Large intestine (tissue), 3 donors: ENCODE measurements around the gene RFC2. TPM values are rescaled to one million over a fixed set of nuclear protein-coding genes. Genes with fewer than 3 reads are reported as not detected.
"Not testable (repeated sequence)": the region's sequence is repeated elsewhere in the genome, so short reads cannot be mapped to it uniquely, and the experiment has no call there.

Experiments
- DNase-seq, 2 donors: peaks; one replicate each; pipeline versions ENCODE4 v3.0.0 to v3.0.0-alpha.2; 2013
- H3K27ac ChIP-seq: one replicate; pipeline ENCODE4 v1.5.1; 2013; ENCODE audit warnings: low read length
- H3K27me3 ChIP-seq: 2 replicates; pipeline ENCODE4 v1.6.1; 2013; ENCODE audit warnings: low read length; ENCODE audit not compliant: control insufficient read depth, insufficient read depth
- H3K36me3 ChIP-seq: 2 replicates; pipeline ENCODE4 v1.6.1; 2013; ENCODE audit warnings: low read length; ENCODE audit not compliant: control insufficient read depth, insufficient read depth
- H3K4me1 ChIP-seq: one replicate; pipeline ENCODE4 v1.6.1; 2013; ENCODE audit warnings: low read length; ENCODE audit not compliant: control insufficient read depth, insufficient read depth
- H3K4me3 ChIP-seq: one replicate; pipeline ENCODE4 v1.5.1; 2013; ENCODE audit warnings: low read length
- H3K9me3 ChIP-seq: one replicate; pipeline ENCODE4 v1.6.1; 2013; ENCODE audit warnings: mild to moderate bottlenecking, low read depth, low read length, moderate library complexity; ENCODE audit not compliant: control insufficient read depth
- WGBS: methylation state at CpG from one replicate; pipeline ENCODE4 v1.1.5; 2013; ENCODE audit warnings: low lambda C conversion rate; ENCODE audit not compliant: insufficient coverage; 5-methylcytosine and 5-hydroxymethylcytosine counted together
- polyA plus RNA-seq: library from polyadenylated mRNA; unstranded; fragments of 120-200 nt; gene quantifications from one replicate; pipeline ENCODE4 v1.2.1, GENCODE V29; 2013

The RFC2 gene
- polyA plus RNA-seq, 1 donor, result 19.5 TPM

GRCh38 chr7:74230446-74231231, 23.6 kb downstream of the RFC2 start:
- no peak overlapping the region for H3K4me3 ChIP-seq
- no peaks in the 10 kb centered on the region for H3K4me1 ChIP-seq
- no peak overlapping the region for H3K27ac ChIP-seq
- H3K27me3 ChIP-seq, result no peaks in the 10 kb centered on the region
- DNase-seq, result no peak
- H3K9me3 ChIP-seq, result no peaks in the 10 kb centered on the region
- peaks cover 40% of the 10 kb centered on the region for H3K36me3 ChIP-seq
- WGBS, result 92% methylated on average over 2 of the region's 15 CpGs

GRCh38 chr7:74228951-74229900, 25.0 kb downstream of the RFC2 start:
- no peaks in the 10 kb centered on the region for H3K27me3 ChIP-seq
- H3K36me3 ChIP-seq, result peaks cover 32% of the 10 kb centered on the region
- H3K27ac ChIP-seq, result no peak overlapping the region
- H3K4me3 ChIP-seq, result no peak overlapping the region
- H3K9me3 ChIP-seq, result no peaks in the 10 kb centered on the region
- no CpG with 5 or more reads among the region's 9 CpGs for WGBS
- no peak for DNase-seq
- no peaks in the 10 kb centered on the region for H3K4me1 ChIP-seq

GRCh38 chr7:74226633-74227032, 27.6 kb downstream of the RFC2 start:
- H3K27ac ChIP-seq, result no peak overlapping the region
- no CpG with 5 or more reads among the region's 5 CpGs for WGBS
- no peak for DNase-seq
- H3K36me3 ChIP-seq, result peaks cover 22% of the 10 kb centered on the region
- no peaks in the 10 kb centered on the region for H3K27me3 ChIP-seq
- no peak overlapping the region for H3K4me3 ChIP-seq
- H3K4me1 ChIP-seq, result no peaks in the 10 kb centered on the region
- no peaks in the 10 kb centered on the region for H3K9me3 ChIP-seq

GRCh38 chr7:74225400-74225799, 28.8 kb downstream of the RFC2 start:
- Histone ChIP-seq H3K27me3 (no peaks in the 10 kb centered on the region), H3K4me1 (no peaks in the 10 kb centered on the region), H3K4me3 (no peak overlapping the region), H3K27ac (no peak overlapping the region), H3K9me3 (no peaks in the 10 kb centered on the region), H3K36me3 (peaks cover 12% of the 10 kb centered on the region)
- no peak for DNase-seq
- no CpG with 5 or more reads among the region's 12 CpGs for WGBS

GRCh38 chr7:74224907-74225306, 29.3 kb downstream of the RFC2 start:
- H3K9me3 ChIP-seq, H3K27me3 ChIP-seq, DNase-seq, H3K4me3 ChIP-seq, H3K4me1 ChIP-seq, H3K27ac ChIP-seq: not testable (repeated sequence)
- H3K36me3 ChIP-seq, result peaks cover 11% of the 10 kb centered on the region
- no CpG with 5 or more reads among the region's 13 CpGs for WGBS

GRCh38 chr7:74224511-74224832, 29.7 kb downstream of the RFC2 start:
- H3K27me3 ChIP-seq, result no peaks in the 10 kb centered on the region
- peaks cover 11% of the 10 kb centered on the region for H3K36me3 ChIP-seq
- H3K4me3 ChIP-seq, result no peak overlapping the region
- H3K9me3 ChIP-seq, result no peaks in the 10 kb centered on the region
- DNase-seq, result no peak
- no CpG with 5 or more reads among the region's 12 CpGs for WGBS
- H3K27ac ChIP-seq, result no peak overlapping the region
- no peaks in the 10 kb centered on the region for H3K4me1 ChIP-seq

GRCh38 chr7:74223711-74224510, 30.3 kb downstream of the RFC2 start:
- Histone ChIP-seq H3K27ac (no peak overlapping the region), H3K4me1 (no peaks in the 10 kb centered on the region), H3K36me3 (peaks cover 9% of the 10 kb centered on the region), H3K4me3 (no peak overlapping the region), H3K9me3 (no peaks in the 10 kb centered on the region), H3K27me3 (no peaks in the 10 kb centered on the region)
- DNase-seq, result no peak
- WGBS, result no CpG with 5 or more reads among the region's 18 CpGs

- H3K36me3 ChIP-seq, result peaks cover 7% of the 10 kb centered on the region
- DNase-seq, result no peak
- no peak overlapping the region for H3K27ac ChIP-seq
- no peaks in the 10 kb centered on the region for H3K4me1 ChIP-seq
- H3K9me3 ChIP-seq, result peaks cover 3% of the 10 kb centered on the region
- WGBS, result 80% methylated on average over 1 of the region's 17 CpGs
- H3K27me3 ChIP-seq, result no peaks in the 10 kb centered on the region
- H3K4me3 ChIP-seq, result no peak overlapping the region
Observed at GRCh38 chr7:74222851-74223710, 31.1 kb downstream of the RFC2 start.

- H3K27ac ChIP-seq, result no peak overlapping the region
- peaks cover 5% of the 10 kb centered on the region for H3K36me3 ChIP-seq
- H3K4me1 ChIP-seq, result no peaks in the 10 kb centered on the region
- H3K9me3 ChIP-seq, result peaks cover 4% of the 10 kb centered on the region
- H3K27me3 ChIP-seq, result no peaks in the 10 kb centered on the region
- no CpG with 5 or more reads among the region's 11 CpGs for WGBS
- H3K4me3 ChIP-seq, result no peak overlapping the region
- DNase-seq, result no peak
Observed at GRCh38 chr7:74221713-74222112, 32.5 kb downstream of the RFC2 start.
